ENCODE measurements around the gene ASPHD1. TPM values are rescaled to one million over a fixed set of nuclear protein-coding genes. Genes with fewer than 3 reads are reported as not detected.

Gene ASPHD1
- total and polyA plus RNA-seq, 4 experiments from 2014 or later: not detected

DNA sequence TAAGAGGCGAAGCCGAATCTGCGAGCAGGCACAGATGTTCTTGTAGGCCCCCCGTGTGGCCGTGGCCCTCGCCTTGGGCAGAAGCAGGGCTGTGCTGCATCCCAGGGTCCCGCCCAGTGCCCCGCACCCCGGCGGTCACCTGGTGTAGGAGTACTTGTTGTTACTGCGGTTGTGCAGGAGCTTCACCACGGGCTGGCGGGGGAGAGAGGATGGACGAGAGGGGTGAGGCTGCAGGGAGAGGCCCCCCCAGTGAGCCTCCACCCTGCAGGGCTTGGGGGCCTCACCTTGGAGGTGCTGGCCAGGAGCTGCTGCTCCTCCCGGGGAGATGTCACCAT is 11.4 kb downstream of the ASPHD1 start:
- Mint-ChIP-seq H3K4me3 (no peak overlapping the region), H3K9me3 (no peaks in the 10 kb centered on the region), H3K27me3 (no peaks in the 10 kb centered on the region), H3K36me3 (peaks cover 19 to 36% of the 10 kb centered on the region in 2 donors), H3K27ac (no peak overlapping the region), H3K4me1 (peaks cover 0 to 5% (median 1%) of the 10 kb centered on the region in 4 donors)
- no peak overlapping the region for H3K4me3 ChIP-seq (ENCODE audit: low read length in 2 of 2)
- no peak overlapping the region for H3K27ac ChIP-seq (ENCODE audit: low read depth, low read length)
- no peaks in the 10 kb centered on the region for H3K36me3 ChIP-seq (ENCODE audit: insufficient read depth, low read length)
- ChIA-PET POLR2A (ENCODE audit: partially characterized antibody) (interaction anchor here (1.2 kb wide), 1 partner anchor 12 kb away, joined by 4 read pairs; the partner anchor contains the start of gene SEZ6L2), CTCF (ENCODE audit: partially characterized antibody) (interaction anchor here (0.6 kb wide), 1 partner anchor 603 kb away, joined by 3 read pairs; no protein-coding TSS in a partner anchor)
- no peaks in the 10 kb centered on the region for H3K9me3 ChIP-seq (ENCODE audit: control insufficient read depth in 1 of 2, low read length in 2 of 2)
- DNase-seq: no peak
- no peaks in the 10 kb centered on the region for H3K4me1 ChIP-seq (ENCODE audit: insufficient read depth, low read length)
- intact Hi-C loops (cut with micrococcal nuclease): no loop called here
- H3K27me3 ChIP-seq (ENCODE audit: insufficient read depth, low read length): no peaks in the 10 kb centered on the region

DNA sequence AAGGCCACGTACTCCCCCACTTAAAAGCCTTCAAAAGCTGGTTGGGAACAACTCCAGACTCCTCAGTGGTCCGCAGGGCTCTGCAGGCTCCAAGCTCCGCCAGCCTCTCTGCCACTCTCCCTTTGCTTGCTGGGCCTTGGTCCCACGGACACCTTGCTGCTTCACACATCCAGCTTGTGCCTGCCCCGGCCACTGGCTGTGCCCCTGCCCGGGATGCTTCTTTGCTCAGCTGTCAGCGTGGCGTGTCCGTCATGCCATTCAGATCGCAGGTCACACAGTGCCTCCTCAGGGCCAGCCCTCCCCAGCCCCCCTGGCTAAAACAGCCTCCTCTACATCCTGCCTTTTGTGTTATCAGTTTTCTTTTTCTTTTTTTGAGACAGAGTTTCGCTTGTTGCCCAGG is 11.8 kb downstream of the ASPHD1 start:
- Histone ChIP-seq H3K27ac (ENCODE audit: low read depth, low read length) (no peak overlapping the region), H3K9me3 (ENCODE audit: control insufficient read depth in 1 of 2, low read length in 2 of 2) (no peaks in the 10 kb centered on the region), H3K4me3 (ENCODE audit: low read length in 2 of 2) (no peak overlapping the region), H3K36me3 (ENCODE audit: insufficient read depth, low read length) (no peaks in the 10 kb centered on the region), H3K4me1 (ENCODE audit: insufficient read depth, low read length) (no peaks in the 10 kb centered on the region), H3K27me3 (ENCODE audit: insufficient read depth, low read length) (no peaks in the 10 kb centered on the region)
- H3K4me1 Mint-ChIP-seq: peaks cover 0 to 5% (median 1%) of the 10 kb centered on the region in 4 donors
- DNase-seq: no peak
- intact Hi-C loops (cut with micrococcal nuclease): no loop called here
- no peaks in the 10 kb centered on the region for H3K27me3 Mint-ChIP-seq
- ChIA-PET POLR2A (ENCODE audit: partially characterized antibody) (no interaction called here), CTCF (ENCODE audit: partially characterized antibody) (interaction anchor here (0.6 kb wide), 1 partner anchor 602 kb away, joined by 3 read pairs; no protein-coding TSS in a partner anchor)
- no peaks in the 10 kb centered on the region for H3K9me3 Mint-ChIP-seq
- H3K36me3 Mint-ChIP-seq: peaks cover 19 to 40% of the 10 kb centered on the region in 2 donors
- peak overlapping the region in 1 of 7 donors; percentile 68 for H3K27ac Mint-ChIP-seq
- no peak overlapping the region for H3K4me3 Mint-ChIP-seq

DNA sequence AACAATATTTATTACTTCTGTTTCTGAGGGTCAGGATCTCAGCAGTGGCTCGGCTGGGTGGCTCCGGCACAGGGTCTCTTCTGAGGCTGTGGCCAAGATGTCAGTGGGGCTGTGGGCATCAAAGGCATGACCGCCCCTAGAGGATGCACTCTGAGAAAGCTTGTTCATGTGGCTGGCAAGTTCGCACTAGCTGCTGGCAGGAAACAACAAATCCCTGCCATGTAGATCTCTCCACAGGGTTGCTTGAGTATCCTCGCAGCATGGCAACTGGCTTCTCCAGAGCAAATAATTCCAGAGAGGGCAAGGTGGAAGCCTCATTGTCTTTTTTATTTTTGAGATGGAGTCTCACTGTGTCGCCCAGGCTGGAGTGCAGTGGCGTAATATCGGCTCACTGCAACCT is 13.2 kb downstream of the ASPHD1 start:
- Histone ChIP-seq H3K36me3 (ENCODE audit: insufficient read depth, low read length) (peaks cover 4% of the 10 kb centered on the region), H3K4me1 (ENCODE audit: insufficient read depth, low read length) (no peaks in the 10 kb centered on the region), H3K4me3 (ENCODE audit: low read length in 2 of 2) (no peak overlapping the region), H3K9me3 (ENCODE audit: control insufficient read depth in 1 of 2, low read length in 2 of 2) (no peaks in the 10 kb centered on the region), H3K27me3 (ENCODE audit: insufficient read depth, low read length) (no peaks in the 10 kb centered on the region), H3K27ac (ENCODE audit: low read depth, low read length) (no peak overlapping the region)
- Mint-ChIP-seq H3K27ac (peak overlapping the region in 1 of 7 donors; percentile 30), H3K4me3 (no peak overlapping the region), H3K27me3 (no peaks in the 10 kb centered on the region), H3K4me1 (peaks cover 0 to 2% (median 0%) of the 10 kb centered on the region in 4 donors), H3K36me3 (peaks cover 16 to 44% of the 10 kb centered on the region in 2 donors), H3K9me3 (no peaks in the 10 kb centered on the region)
- ChIA-PET CTCF (ENCODE audit: partially characterized antibody) (interaction anchor here (1.0 kb wide), 1 partner anchor 11 kb away, joined by 3 read pairs; no protein-coding TSS in a partner anchor), POLR2A (ENCODE audit: partially characterized antibody) (interaction anchor here (1.2 kb wide), 1 partner anchor 12 kb away, joined by 7 read pairs; the partner anchor contains the start of gene KCTD13)
- intact Hi-C loops (cut with micrococcal nuclease): no loop called here
- DNase-seq: no peak

DNA sequence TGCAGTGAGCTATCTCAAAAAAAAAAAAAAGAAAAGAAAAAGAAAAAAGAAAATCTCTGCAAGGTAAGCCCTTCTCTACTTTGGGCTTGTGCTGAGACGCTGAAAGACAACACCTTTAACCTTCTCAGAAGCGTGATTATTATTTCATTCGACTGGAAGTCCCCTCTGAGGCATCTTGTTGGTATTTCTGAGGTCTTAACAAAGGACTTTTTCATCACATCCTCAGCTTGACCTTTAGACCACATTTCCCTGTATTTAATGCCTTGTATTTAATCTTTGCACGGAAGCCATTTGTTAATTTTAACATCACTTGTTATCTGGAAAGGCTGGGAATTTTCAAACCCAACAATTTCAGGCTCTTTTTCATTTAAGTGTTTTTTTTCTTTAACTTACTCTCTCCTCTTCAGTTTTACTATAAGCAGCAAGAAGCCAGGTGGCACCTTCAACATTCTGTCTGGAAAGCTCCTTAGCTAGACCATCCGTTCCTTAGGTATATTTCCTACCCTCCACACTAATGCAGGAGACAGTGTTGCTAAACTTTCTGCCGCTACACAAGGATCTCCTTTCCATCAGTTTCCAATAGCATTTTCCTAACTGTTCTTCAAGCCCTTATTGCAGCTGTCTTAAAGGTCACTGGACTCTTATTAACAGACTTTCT is 15.4 kb downstream of the ASPHD1 start:
- ChIA-PET POLR2A (ENCODE audit: partially characterized antibody) (interaction anchor here (1.2 to 2.7 kb wide), 3 partner anchors 10 to 46 kb away, joined by 3 to 8 read pairs (median 7); partner anchors contain the start of genes ASPHD1, KCTD13 and TMEM219), CTCF (ENCODE audit: partially characterized antibody) (interaction anchor here (0.8 kb wide), 1 partner anchor 140 kb away, joined by 3 read pairs; no protein-coding TSS in a partner anchor)
- Mint-ChIP-seq H3K4me3 (no peak overlapping the region), H3K4me1 (peaks cover 0 to 6% (median 3%) of the 10 kb centered on the region in 4 donors), H3K36me3 (peaks cover 21 to 50% of the 10 kb centered on the region in 2 donors), H3K27me3 (no peaks in the 10 kb centered on the region), H3K9me3 (no peaks in the 10 kb centered on the region), H3K27ac (peak overlapping the region in 3 of 7 donors; percentile 11 to 64 (median 16))
- peaks cover 16% of the 10 kb centered on the region for H3K36me3 ChIP-seq (ENCODE audit: insufficient read depth, low read length)
- H3K27me3 ChIP-seq (ENCODE audit: insufficient read depth, low read length): no peaks in the 10 kb centered on the region
- H3K27ac ChIP-seq (ENCODE audit: low read depth, low read length): no peak overlapping the region
- intact Hi-C loops (cut with micrococcal nuclease): no loop called here
- H3K4me3 ChIP-seq (ENCODE audit: low read length in 2 of 2): no peak overlapping the region
- no peaks in the 10 kb centered on the region for H3K9me3 ChIP-seq (ENCODE audit: control insufficient read depth in 1 of 2, low read length in 2 of 2)
- DNase-seq: no peak
- H3K4me1 ChIP-seq (ENCODE audit: insufficient read depth, low read length): no peaks in the 10 kb centered on the region

DNA sequence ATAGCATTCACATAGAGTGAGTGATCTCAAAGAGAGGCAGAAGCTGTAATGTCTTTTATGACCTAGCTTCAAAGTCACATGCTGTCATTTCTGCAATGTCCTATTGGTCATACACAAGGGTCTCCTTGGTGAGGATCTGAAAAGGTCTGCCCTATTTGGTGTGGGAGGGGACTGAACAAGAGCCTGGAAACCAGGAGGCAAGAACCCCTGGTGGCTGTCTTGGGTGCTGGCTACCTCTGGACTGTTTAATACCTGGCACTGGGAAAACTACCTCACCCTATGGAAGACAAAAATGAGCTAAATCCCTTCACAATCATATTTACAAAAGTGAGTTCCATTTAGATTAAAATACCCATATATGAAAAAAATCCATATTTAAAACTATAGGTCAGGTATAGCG is 16.7 kb downstream of the ASPHD1 start:
- ChIA-PET POLR2A (ENCODE audit: partially characterized antibody) (interaction anchor here (1.0 to 2.7 kb wide), 3 partner anchors 9 to 44 kb away, joined by 4 to 8 read pairs (median 7); partner anchors contain the start of genes ASPHD1 and KCTD13), CTCF (ENCODE audit: partially characterized antibody) (no interaction called here)
- H3K36me3 ChIP-seq (ENCODE audit: insufficient read depth, low read length): peaks cover 28% of the 10 kb centered on the region
- peaks cover 5 to 14% (median 7%) of the 10 kb centered on the region in 4 donors for H3K4me1 Mint-ChIP-seq
- H3K27ac Mint-ChIP-seq: peak overlapping the region in 2 of 7 donors; percentile 36 to 51
- peaks cover 28 to 58% of the 10 kb centered on the region in 2 donors for H3K36me3 Mint-ChIP-seq
- no peaks in the 10 kb centered on the region for H3K9me3 ChIP-seq (ENCODE audit: control insufficient read depth in 1 of 2, low read length in 2 of 2)
- no peak overlapping the region for H3K4me3 Mint-ChIP-seq
- no peaks in the 10 kb centered on the region for H3K27me3 ChIP-seq (ENCODE audit: insufficient read depth, low read length)
- no peaks in the 10 kb centered on the region for H3K9me3 Mint-ChIP-seq
- no peak overlapping the region for H3K4me3 ChIP-seq (ENCODE audit: low read length in 2 of 2)
- intact Hi-C loops (cut with micrococcal nuclease): no loop called here
- no peaks in the 10 kb centered on the region for H3K4me1 ChIP-seq (ENCODE audit: insufficient read depth, low read length)
- H3K27me3 Mint-ChIP-seq: no peaks in the 10 kb centered on the region
- no peak overlapping the region for H3K27ac ChIP-seq (ENCODE audit: low read depth, low read length)
- DNase-seq: no peak

DNA sequence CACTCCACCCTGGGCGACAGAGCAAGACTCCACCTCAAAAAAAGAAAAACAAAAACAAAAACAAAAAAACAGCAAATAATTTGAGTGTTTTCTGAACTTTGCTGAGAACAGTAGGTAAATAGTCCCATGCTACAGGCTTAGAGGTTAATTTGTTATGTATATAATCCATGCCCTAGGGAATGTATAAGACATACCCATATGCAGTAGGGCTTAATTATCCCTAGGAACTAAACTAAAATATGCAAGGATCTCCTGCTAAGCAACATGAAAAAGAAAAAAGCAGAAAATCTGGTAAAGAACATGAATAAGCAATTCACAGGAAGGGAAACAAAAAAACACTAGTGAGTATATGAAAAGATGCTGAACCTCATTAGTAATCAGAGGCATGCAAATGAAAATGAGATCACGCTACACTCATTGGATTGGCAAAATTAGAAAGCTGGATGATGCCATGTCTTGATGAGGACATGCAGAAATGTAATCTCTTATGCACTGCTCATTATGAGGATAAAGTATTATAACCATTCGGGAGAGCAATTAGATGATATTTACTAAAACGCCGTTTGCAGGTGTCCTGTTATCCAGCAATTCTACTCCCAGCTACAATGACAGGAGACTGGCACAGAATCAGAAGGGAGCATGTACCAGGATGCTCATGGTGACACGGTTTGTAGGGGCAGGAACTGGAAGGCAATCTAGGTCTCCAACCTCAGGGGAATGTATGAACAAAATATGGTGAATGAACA is 20.2 kb downstream of the ASPHD1 start:
- H3K9me3 Mint-ChIP-seq: no peaks in the 10 kb centered on the region
- CTCF ChIA-PET (ENCODE audit: partially characterized antibody): no interaction called here
- H3K36me3 Mint-ChIP-seq: peaks cover 22 to 56% of the 10 kb centered on the region in 2 donors
- Histone ChIP-seq H3K27ac (ENCODE audit: low read depth, low read length) (no peak overlapping the region), H3K36me3 (ENCODE audit: insufficient read depth, low read length) (peaks cover 39% of the 10 kb centered on the region), H3K4me1 (ENCODE audit: insufficient read depth, low read length) (peaks cover 21% of the 10 kb centered on the region), H3K9me3 (ENCODE audit: control insufficient read depth in 1 of 2, low read length in 2 of 2) (no peaks in the 10 kb centered on the region), H3K4me3 (ENCODE audit: low read length in 2 of 2) (no peak overlapping the region), H3K27me3 (ENCODE audit: insufficient read depth, low read length) (no peaks in the 10 kb centered on the region)
- no peak for DNase-seq
- POLR2A ChIA-PET (ENCODE audit: partially characterized antibody): interaction anchor here (0.6 to 1.2 kb wide), 4 partner anchors 53 to 257 kb away, joined by 3 to 4 read pairs (median 3); partner anchors contain the start of genes CDIPT, INO80E, SPN and TAOK2
- H3K27me3 Mint-ChIP-seq: no peaks in the 10 kb centered on the region
- H3K27ac Mint-ChIP-seq: no peak overlapping the region
- no peak overlapping the region for H3K4me3 Mint-ChIP-seq
- intact Hi-C loops (cut with micrococcal nuclease): no loop called here
- peaks cover 16 to 37% (median 26%) of the 10 kb centered on the region in 4 donors for H3K4me1 Mint-ChIP-seq

DNA sequence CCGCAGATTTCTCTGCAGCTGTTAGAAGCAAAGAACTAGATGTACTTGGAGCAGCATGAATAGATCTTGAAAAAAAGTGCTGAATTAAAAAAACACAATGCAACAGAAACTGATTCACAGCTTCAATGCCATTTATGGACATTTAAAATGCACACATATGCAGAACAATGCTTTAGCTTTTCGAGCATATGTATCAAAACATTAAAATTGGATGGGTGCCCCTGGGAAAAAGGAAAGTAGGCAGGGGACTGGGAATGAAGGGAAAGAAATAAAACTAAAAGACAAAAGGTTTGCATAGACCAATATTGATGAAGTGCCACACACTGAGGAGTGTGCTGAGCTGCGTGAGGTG is 20.7 kb downstream of the ASPHD1 start:
- Histone ChIP-seq H3K9me3 (ENCODE audit: control insufficient read depth in 1 of 2, low read length in 2 of 2) (no peaks in the 10 kb centered on the region), H3K27me3 (ENCODE audit: insufficient read depth, low read length) (no peaks in the 10 kb centered on the region), H3K4me3 (ENCODE audit: low read length in 2 of 2) (no peak overlapping the region), H3K27ac (ENCODE audit: low read depth, low read length) (no peak overlapping the region), H3K36me3 (ENCODE audit: insufficient read depth, low read length) (peaks cover 39% of the 10 kb centered on the region), H3K4me1 (ENCODE audit: insufficient read depth, low read length) (peaks cover 21% of the 10 kb centered on the region)
- no peak for DNase-seq
- H3K27ac Mint-ChIP-seq: no peak overlapping the region
- POLR2A ChIA-PET (ENCODE audit: partially characterized antibody): interaction anchor here (1.1 to 1.2 kb wide), 3 partner anchors 58 to 257 kb away, joined by 3 to 4 read pairs (median 3); partner anchors contain the start of genes CDIPT, INO80E and SPN
- CTCF ChIA-PET (ENCODE audit: partially characterized antibody): interaction anchor here (0.9 kb wide), 1 partner anchor 111 kb away, joined by 4 read pairs; no protein-coding TSS in a partner anchor
- no peaks in the 10 kb centered on the region for H3K27me3 Mint-ChIP-seq
- H3K4me3 Mint-ChIP-seq: no peak overlapping the region
- peaks cover 18 to 52% of the 10 kb centered on the region in 2 donors for H3K36me3 Mint-ChIP-seq
- H3K4me1 Mint-ChIP-seq: peaks cover 16 to 39% (median 26%) of the 10 kb centered on the region in 4 donors
- intact Hi-C loops (cut with micrococcal nuclease): no loop called here
- no peaks in the 10 kb centered on the region for H3K9me3 Mint-ChIP-seq

All from CD4-positive, alpha-beta memory T cell (primary cell).